Right lobe of liver (tissue), 6 donors: ENCODE data around the gene DACH1. TPM values are rescaled to one million over a fixed set of nuclear protein-coding genes. Genes with fewer than 3 reads are reported as not detected.

Experiments
- ATAC-seq, 4 donors: fragments of 200-7000 bp; cut with Tn5 transposase; one replicate each; pipeline ENCODE4 v1.9.1; 2020; ENCODE audit warnings: mild to moderate bottlenecking in 4 of 4, moderate library complexity in 4 of 4
- DNase-seq, 3 donors: peaks; one replicate each; pipeline ENCODE4 v3.0.0-alpha.2; 2020
- H3K27ac ChIP-seq, 3 donors: fragments of 200-600 bp; one replicate each; pipeline ENCODE4 v1.8.0; 2022
- H3K27me3 ChIP-seq, 2 donors: fragments of 200-600 bp; one replicate each; pipeline ENCODE4 v1.8.0; 2022
- H3K36me3 ChIP-seq, 4 donors: fragments of 200-600 bp; sonication (generic) in 1 of 4; one replicate each; pipeline versions ENCODE4 v1.5.1 to v1.8.0; 2017 to 2022; ENCODE audit warnings: control low read depth in 1 of 4
- H3K4me1 ChIP-seq, 4 donors: fragments of 200-600 bp; sonication (generic) in 1 of 4; one replicate each; pipeline versions ENCODE4 v1.5.1 to v1.8.0; 2017 to 2022; ENCODE audit warnings: control low read depth in 1 of 4
- H3K4me3 ChIP-seq, 3 donors: fragments of 200-600 bp; one replicate each; pipeline ENCODE4 v1.8.0; 2022
- H3K9me3 ChIP-seq, 4 donors: fragments of 200-600 bp; sonication (generic) in 1 of 4; one replicate each; pipeline versions ENCODE4 v1.5.1 to v1.8.0; 2017 to 2022; ENCODE audit warnings: control low read depth in 1 of 4
- POLR2A ChIP-seq: fragments of 450-650 bp; IDR thresholded peaks from one replicate; pipeline ENCODE4 v1.6.1; 2017; ENCODE audit warnings: antibody characterized with exemption, mild to moderate bottlenecking
- WGBS: methylation state at CpG from one replicate; pipeline ENCODE4 v1.1.6; 2018; ENCODE audit warnings: low coverage, low lambda C conversion rate; ENCODE audit not compliant: insufficient coverage; ENCODE audit errors: missing lambda C conversion rate; 5-methylcytosine and 5-hydroxymethylcytosine counted together
- intact Hi-C, 2 donors: fragments of 100-400 bp; cut with DNase I; formaldehyde crosslinking; loops; one replicate each; pipeline versions ENCODE4 v1.11.2 to v1.14.1; 2022
- total RNA-seq, 6 experiments: library from RNA; depleted of rRNA in 2 of 6; stranded (reverse); fragments of >200 nt in 2 of 6; fragmentation: NEBNext Ultra II Directional in 3 of 6; extraction: Animal tissue kit (Norgen Biotek cat#: 25700) in 3 of 6; gene quantifications; one replicate each; pipeline versions ENCODE4 v1.1.0 to v1.2.4, GENCODE V29; 2016 to 2023
- TF ChIP-seq, protein P1 (sequence below), 4 donors: fragments of 200-600 bp in 3 of 4; fragments of 450-650 bp in 1 of 4; IDR thresholded peaks; one replicate each; pipeline versions ENCODE4 v1.5.1 to v1.8.0; 2016 to 2022; ENCODE audit warnings: antibody characterized with exemption in 4 of 4, mild to moderate bottlenecking in 2 of 4
- donor health status: DM: no; HTN: yes; CAD: no.
- donor health status: DM: no; HTN: no; CAD: no.
- donor health status: DM: no; HTN: no; CAD: no.
- donor health status: DM: no; HTN: yes; CAD: no.
- donor health status: DM: no; HTN: yes; CAD: no.

The DACH1 gene
- total RNA-seq, 6 experiments from 2014 or later, result 0.80 to 1.5 (median 0.94) TPM

DNA sequence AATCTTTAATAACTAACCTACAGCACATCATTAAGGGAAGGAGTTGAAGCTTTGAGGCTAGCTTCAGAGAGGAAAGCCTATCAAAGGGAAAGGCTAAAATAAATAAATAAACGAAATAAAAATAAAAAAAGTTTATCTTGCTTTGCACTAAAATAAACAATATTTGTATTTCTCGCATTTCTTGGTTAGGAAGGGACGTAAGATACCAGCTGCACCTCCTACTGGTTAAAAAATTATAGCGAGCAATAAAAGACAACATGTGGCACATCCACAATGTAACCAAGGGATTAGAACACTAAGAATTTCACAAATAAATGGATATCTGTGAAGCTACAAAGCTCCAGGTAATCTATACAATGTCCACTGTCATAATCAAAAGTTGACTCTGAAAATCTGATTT lies 194.5 kb downstream of the DACH1 start:
- intact Hi-C loops, result no loop called here
- TF ChIP-seq, protein P1, sequence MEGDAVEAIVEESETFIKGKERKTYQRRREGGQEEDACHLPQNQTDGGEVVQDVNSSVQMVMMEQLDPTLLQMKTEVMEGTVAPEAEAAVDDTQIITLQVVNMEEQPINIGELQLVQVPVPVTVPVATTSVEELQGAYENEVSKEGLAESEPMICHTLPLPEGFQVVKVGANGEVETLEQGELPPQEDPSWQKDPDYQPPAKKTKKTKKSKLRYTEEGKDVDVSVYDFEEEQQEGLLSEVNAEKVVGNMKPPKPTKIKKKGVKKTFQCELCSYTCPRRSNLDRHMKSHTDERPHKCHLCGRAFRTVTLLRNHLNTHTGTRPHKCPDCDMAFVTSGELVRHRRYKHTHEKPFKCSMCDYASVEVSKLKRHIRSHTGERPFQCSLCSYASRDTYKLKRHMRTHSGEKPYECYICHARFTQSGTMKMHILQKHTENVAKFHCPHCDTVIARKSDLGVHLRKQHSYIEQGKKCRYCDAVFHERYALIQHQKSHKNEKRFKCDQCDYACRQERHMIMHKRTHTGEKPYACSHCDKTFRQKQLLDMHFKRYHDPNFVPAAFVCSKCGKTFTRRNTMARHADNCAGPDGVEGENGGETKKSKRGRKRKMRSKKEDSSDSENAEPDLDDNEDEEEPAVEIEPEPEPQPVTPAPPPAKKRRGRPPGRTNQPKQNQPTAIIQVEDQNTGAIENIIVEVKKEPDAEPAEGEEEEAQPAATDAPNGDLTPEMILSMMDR (IDR thresholded peaks at IDR 0.05), result no peak
- TF ChIP-seq POLR2A, result no peak
- H3K9me3 ChIP-seq, result no peaks in the 10 kb centered on the region
- H3K4me1 ChIP-seq, result no peaks in the 10 kb centered on the region
- H3K27ac ChIP-seq, result no peak overlapping the region
- WGBS, result 34% methylated on average over 4 of the region's 4 CpGs
- no peaks in the 10 kb centered on the region for H3K36me3 ChIP-seq
- no peak overlapping the region for H3K4me3 ChIP-seq
- ATAC-seq (no peak), DNase-seq (no peak)
- H3K27me3 ChIP-seq, result no peaks in the 10 kb centered on the region

DNA sequence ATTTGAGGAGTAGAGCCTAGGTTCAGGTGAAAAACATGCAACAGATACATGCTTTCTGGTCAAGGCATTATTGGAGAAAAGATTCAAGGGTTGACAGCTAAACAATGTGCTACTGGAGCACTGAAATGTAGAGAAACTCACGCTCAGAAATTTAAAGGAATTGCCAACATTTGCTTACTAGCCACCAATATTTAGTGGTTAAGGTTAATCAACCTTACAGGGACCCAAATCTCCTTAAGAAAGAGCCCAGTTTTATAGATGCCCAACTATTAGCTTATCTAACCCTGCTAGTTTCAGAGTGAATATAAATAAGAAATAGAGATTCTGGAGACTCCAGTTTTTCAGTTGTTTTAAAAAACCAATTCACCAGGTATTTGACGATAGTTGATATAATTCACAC lies 203.6 kb downstream of the DACH1 start:
- Histone ChIP-seq H3K4me1 (no peaks in the 10 kb centered on the region), H3K27ac (no peak overlapping the region), H3K36me3 (no peaks in the 10 kb centered on the region), H3K27me3 (no peaks in the 10 kb centered on the region), H3K9me3 (no peaks in the 10 kb centered on the region), H3K4me3 (no peak overlapping the region)
- 57% methylated on average over 2 of the region's 2 CpGs for WGBS
- DNase-seq (no peak), ATAC-seq (no peak)
- intact Hi-C loops, result no loop called here
- no peak for TF ChIP-seq POLR2A
- TF ChIP-seq, protein P1 (IDR thresholded peaks at IDR 0.05), result no peak

DNA sequence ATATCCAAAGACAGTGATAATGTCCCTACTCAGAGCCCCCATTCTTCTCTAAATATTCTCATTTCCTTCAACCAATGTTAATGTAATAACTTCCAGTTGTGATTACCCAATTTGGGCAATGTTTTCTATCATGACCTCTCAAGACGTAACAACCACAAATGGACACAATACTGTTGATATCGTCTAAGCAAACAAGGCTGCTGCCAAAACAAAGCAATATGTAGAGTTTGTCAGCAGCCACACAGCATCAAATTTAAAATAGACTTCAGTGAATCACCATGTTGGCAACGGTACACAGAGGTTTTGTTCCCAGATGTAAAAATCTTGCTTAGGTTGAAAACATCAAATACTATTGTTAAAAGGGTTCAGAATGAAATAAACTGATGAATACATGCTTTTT lies 205.1 kb downstream of the DACH1 start:
- 25% methylated on average over 3 of the region's 3 CpGs for WGBS
- no peaks in the 10 kb centered on the region for H3K27me3 ChIP-seq
- no peaks in the 10 kb centered on the region for H3K9me3 ChIP-seq
- H3K36me3 ChIP-seq, result no peaks in the 10 kb centered on the region
- no peaks in the 10 kb centered on the region for H3K4me1 ChIP-seq
- intact Hi-C loops, result no loop called here
- no peak for ATAC-seq
- TF ChIP-seq, protein P1 (IDR thresholded peaks at IDR 0.05), result no peak
- no peak overlapping the region for H3K4me3 ChIP-seq
- no peak for DNase-seq
- no peak overlapping the region for H3K27ac ChIP-seq

DNA sequence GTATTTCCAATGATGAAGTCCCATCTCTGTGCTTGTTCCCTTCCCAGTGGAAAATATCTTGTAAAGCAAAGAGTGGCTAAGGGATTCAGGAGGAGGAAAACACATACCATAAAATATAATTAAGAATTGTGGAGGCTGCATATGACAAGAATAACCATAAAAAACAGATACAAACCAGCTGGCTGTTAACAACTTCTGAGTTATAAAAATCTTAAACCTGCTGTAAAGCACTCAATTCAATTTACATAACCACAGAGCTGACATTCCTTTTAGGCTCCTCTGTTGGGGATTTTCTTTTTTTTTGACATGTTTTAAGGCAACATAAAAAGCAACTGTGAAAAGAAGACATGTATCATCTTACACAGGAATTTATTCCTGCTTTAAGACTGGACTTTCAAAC lies 207.6 kb downstream of the DACH1 start:
- DNase-seq (no peak), ATAC-seq (no peak)
- Histone ChIP-seq H3K27ac (no peak overlapping the region), H3K9me3 (no peaks in the 10 kb centered on the region), H3K4me3 (no peak overlapping the region), H3K36me3 (no peaks in the 10 kb centered on the region), H3K4me1 (no peaks in the 10 kb centered on the region), H3K27me3 (no peaks in the 10 kb centered on the region)
- no peak for TF ChIP-seq POLR2A
- TF ChIP-seq, protein P1 (IDR thresholded peaks at IDR 0.05), result no peak
- intact Hi-C loops, result no loop called here

DNA sequence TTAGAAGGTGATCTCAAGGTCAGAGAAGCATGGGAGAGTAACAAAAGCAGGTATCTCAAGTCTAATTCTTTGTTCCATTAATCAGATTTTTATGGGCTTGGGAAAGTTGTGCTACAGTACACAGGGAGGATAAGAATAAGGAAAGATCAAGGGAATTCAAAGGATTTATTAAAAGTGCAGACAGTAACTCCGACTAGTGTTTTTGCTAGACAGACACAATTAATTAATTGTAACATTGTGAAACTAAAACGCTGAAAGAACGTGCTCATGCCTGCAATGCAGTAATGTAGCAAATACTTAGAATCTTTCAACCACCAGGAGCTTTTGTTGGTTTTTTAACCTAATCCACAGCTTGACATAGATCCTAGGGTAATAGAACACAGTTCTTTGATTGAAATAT lies 221.5 kb downstream of the DACH1 start:
- no peak overlapping the region for H3K4me3 ChIP-seq
- no peak for DNase-seq
- H3K27ac ChIP-seq, result no peak overlapping the region
- H3K9me3 ChIP-seq, result no peaks in the 10 kb centered on the region
- no peaks in the 10 kb centered on the region for H3K27me3 ChIP-seq
- ATAC-seq, result no peak
- TF ChIP-seq, protein P1 (IDR thresholded peaks at IDR 0.05), result no peak
- TF ChIP-seq POLR2A, result no peak
- H3K4me1 ChIP-seq, result no peaks in the 10 kb centered on the region
- WGBS, result 61% methylated on average over 3 of the region's 3 CpGs
- H3K36me3 ChIP-seq, result no peaks in the 10 kb centered on the region
- intact Hi-C loops, result no loop called here
